SH-SY5Y (cell line): Measurements from ENCODE around the gene GRPEL1.

Experiments
- GATA2 ChIP-seq: IDR thresholded peaks from 2 replicates; pipeline ENCODE4 v1.6.1; 2011; ENCODE audit warnings: mild to moderate bottlenecking, low read depth, low read length
- GATA3 ChIP-seq: IDR thresholded peaks from 2 replicates; pipeline ENCODE4 v1.6.1; 2011; ENCODE audit warnings: low read depth, mild to moderate bottlenecking, low read length, moderate library complexity

- no peak for TF ChIP-seq GATA3
- TF ChIP-seq GATA2: no peak
These were observed 48.5 kb downstream of the GRPEL1 start for GRCh38 chr4:7019367-7019766.
